Measurements from ENCODE around the gene TMEM253. TPM values are rescaled to one million over a fixed set of nuclear protein-coding genes. Genes with fewer than 3 reads are reported as not detected.

Gene TMEM253
- total and polyA plus RNA-seq, 9 of the 15 experiments (the other 6 are each of a cell fraction or from before 2014, with no cell fraction given) = 0.11 to 0.61 (median 0.26) TPM; not detected in 3

DNA sequence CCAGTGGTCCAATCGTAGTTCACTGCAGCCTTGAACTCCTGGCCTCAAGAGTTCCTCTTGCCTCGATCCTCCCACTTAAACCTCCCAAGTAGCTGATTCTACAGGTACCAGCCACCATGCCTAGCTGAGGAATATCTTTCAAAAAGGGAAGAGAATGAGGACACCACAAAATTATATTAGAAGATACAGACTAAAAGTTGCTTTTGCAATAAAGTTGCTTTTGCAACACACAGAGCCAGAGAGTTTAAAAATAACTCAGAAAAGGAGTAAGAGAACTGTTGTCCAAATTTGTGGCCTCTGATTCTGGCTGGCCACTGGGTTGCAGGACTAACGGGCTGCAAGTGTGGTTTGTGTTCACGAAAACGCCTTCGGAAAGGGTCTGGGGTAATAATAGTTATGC, 19.8 kb downstream of the TMEM253 start:
- H3K9me3 ChIP-seq (replicated peaks; ENCODE audit: control insufficient read depth, insufficient read depth, low read depth, low read length) = no peaks in the 10 kb centered on the region
- no peaks in the 10 kb centered on the region for H3K36me3 ChIP-seq (ENCODE audit: control insufficient read depth, insufficient read depth, low read length)
- CTCF ChIA-PET (ENCODE audit: low intra/inter-chr PET ratio) = no interaction called here
- intact Hi-C loops (cut with micrococcal nuclease) (no loop called here), in situ Hi-C loops (cut with MboI) (no loop called here)
- POLR2A ChIA-PET = no interaction called here
- ATAC-seq (no peak), DNase-seq (ENCODE audit: extremely low read depth in 1 of 4, low spot score in 3 of 4) (no peak), FAIRE-seq (no peak)
- 50% methylated on average over 6 of the region's 6 CpGs for WGBS (ENCODE audit: insufficient coverage, low coverage, missing lambda C conversion rate)
- H3K9me1 ChIP-seq (ENCODE audit: control insufficient read depth, insufficient read depth, low read length) = no peaks in the 10 kb centered on the region
- no peaks in the 10 kb centered on the region for H3K27me3 ChIP-seq (ENCODE audit: control insufficient read depth in 2 of 2, insufficient read depth in 2 of 2, low read length in 2 of 2)
- TF ChIP-seq YBX1 (IDR thresholded peaks at IDR 0.05) (no peak), PKNOX1 (IDR thresholded peaks at IDR 0.05) (no peak), ZNF398 (CRISPR knock-in tag; IDR thresholded peaks at IDR 0.05) (no peak), PHF21A (IDR thresholded peaks at IDR 0.05; ENCODE audit: borderline replicate concordance, low read depth) (no peak), PCBP2 (IDR thresholded peaks at IDR 0.05; ENCODE audit: low read depth, low read length, poor library complexity, severe bottlenecking) (no peak), SLC30A9 (CRISPR knock-in tag; IDR thresholded peaks at IDR 0.05) (no peak), PRPF4 (IDR thresholded peaks at IDR 0.05; ENCODE audit: insufficient read depth, low read depth, low read length, poor library complexity, severe bottlenecking) (no peak)
- TF ChIP-seq, protein P1, sequence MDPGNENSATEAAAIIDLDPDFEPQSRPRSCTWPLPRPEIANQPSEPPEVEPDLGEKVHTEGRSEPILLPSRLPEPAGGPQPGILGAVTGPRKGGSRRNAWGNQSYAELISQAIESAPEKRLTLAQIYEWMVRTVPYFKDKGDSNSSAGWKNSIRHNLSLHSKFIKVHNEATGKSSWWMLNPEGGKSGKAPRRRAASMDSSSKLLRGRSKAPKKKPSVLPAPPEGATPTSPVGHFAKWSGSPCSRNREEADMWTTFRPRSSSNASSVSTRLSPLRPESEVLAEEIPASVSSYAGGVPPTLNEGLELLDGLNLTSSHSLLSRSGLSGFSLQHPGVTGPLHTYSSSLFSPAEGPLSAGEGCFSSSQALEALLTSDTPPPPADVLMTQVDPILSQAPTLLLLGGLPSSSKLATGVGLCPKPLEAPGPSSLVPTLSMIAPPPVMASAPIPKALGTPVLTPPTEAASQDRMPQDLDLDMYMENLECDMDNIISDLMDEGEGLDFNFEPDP (CRISPR knock-in tag; IDR thresholded peaks at IDR 0.05) = no peak
- no peaks in the 10 kb centered on the region; a peak in 1 of 5 replicates for H3K4me1 ChIP-seq (replicated peaks in 1 of 2; ENCODE audit: control insufficient read depth in 2 of 2, insufficient read depth in 2 of 2, low read length in 2 of 2)
- no peak overlapping the region for H2AFZ ChIP-seq (ENCODE audit: low read depth, low read length)
- no peak overlapping the region for H3K27ac ChIP-seq (ENCODE audit: extremely low read depth, low read depth, low read length)
- no peak overlapping the region for H3K4me3 ChIP-seq
- no peaks in the 10 kb centered on the region for H4K20me1 ChIP-seq (replicated peaks; ENCODE audit: control insufficient read depth, insufficient read depth, low read length)
- no TSS peak for BruUV-seq (replicated peaks)
- H3K79me2 ChIP-seq (ENCODE audit: control insufficient read depth, insufficient read depth, low read length) = no peaks in the 10 kb centered on the region
- H3K9ac ChIP-seq (ENCODE audit: insufficient read depth in 1 of 2, low read depth in 2 of 2, low read length in 2 of 2) = no peak overlapping the region
- H3K4me2 ChIP-seq (ENCODE audit: insufficient read depth, low read length) = no peak overlapping the region

Data from K562 (cell line).